Mammary epithelial cell (primary cell): ENCODE data around the gene BHMT.

Source experiments
- EZH2 ChIP-seq: IDR thresholded peaks from 2 replicates; pipeline ENCODE4 v1.6.1; 2012; ENCODE audit warnings: low read length, inconsistent platforms, borderline replicate concordance
- TF ChIP-seq, protein P1 (sequence below), 2 donors: IDR thresholded peaks in 1 of 2; conservative IDR thresholded peaks in 1 of 2; 2 replicates each; pipeline ENCODE4 v1.5.1; 2011 to 2012; ENCODE audit warnings: inconsistent platforms in 2 of 2, low read length in 2 of 2, mild to moderate bottlenecking in 2 of 2, control low read depth in 1 of 2, low read depth in 1 of 2; ENCODE audit not compliant: insufficient read depth in 1 of 2; ENCODE audit errors: extremely low read depth in 1 of 2

DNA sequence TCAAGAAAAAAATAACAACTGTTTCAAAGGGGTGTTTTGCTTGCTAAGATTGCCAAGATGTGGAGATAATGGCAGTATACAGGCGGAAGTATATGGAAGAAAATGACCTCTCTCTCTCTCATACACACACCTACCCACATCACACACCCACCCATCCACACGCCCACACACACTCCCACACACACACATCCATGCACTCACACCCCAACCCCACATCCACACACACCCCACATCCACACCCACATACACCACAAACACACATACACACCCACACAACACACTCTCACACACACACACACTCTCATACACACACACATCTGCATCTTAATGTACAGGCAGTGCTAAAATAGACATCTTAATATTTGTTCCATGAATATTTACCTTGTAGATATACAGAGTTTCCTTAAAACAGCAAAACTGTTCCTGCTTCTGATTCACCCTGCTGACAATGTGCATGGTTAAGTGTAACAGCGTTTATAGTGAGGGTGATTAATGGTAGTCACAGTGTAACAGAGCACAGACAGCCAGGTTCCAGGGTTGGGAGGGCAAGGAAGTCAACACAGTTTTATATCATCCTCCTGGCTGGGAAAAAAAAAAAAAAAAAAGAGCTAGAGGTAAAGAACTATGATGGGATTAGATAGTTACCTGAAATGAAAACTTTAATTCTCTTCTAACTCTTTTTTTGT is 33.8 kb upstream of the BHMT start:
- TF ChIP-seq, protein P1, sequence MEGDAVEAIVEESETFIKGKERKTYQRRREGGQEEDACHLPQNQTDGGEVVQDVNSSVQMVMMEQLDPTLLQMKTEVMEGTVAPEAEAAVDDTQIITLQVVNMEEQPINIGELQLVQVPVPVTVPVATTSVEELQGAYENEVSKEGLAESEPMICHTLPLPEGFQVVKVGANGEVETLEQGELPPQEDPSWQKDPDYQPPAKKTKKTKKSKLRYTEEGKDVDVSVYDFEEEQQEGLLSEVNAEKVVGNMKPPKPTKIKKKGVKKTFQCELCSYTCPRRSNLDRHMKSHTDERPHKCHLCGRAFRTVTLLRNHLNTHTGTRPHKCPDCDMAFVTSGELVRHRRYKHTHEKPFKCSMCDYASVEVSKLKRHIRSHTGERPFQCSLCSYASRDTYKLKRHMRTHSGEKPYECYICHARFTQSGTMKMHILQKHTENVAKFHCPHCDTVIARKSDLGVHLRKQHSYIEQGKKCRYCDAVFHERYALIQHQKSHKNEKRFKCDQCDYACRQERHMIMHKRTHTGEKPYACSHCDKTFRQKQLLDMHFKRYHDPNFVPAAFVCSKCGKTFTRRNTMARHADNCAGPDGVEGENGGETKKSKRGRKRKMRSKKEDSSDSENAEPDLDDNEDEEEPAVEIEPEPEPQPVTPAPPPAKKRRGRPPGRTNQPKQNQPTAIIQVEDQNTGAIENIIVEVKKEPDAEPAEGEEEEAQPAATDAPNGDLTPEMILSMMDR (conservative IDR thresholded peaks at IDR 0.05 in 1 of 2, IDR thresholded peaks at IDR 0.05 in 1 of 2; ENCODE audit: extremely low read depth in 1 of 2, insufficient read depth in 1 of 2, low read depth in 1 of 2, low read length in 2 of 2): no peak
- no peak for TF ChIP-seq EZH2
